Measurements from ENCODE around the gene RCAN2.

RCAN2 gene

GRCh38 chr6:46289898-46290297 lies 201.4 kb downstream of the RCAN2 start:
- TF ChIP-seq TAF1 (IDR thresholded peaks at IDR 0.05; ENCODE audit: borderline replicate concordance, insufficient read depth, low read length) (no peak), SIN3A (IDR thresholded peaks at IDR 0.05; ENCODE audit: borderline replicate concordance, insufficient read depth, low read length) (no peak), FOXP2 (optimal IDR thresholded peaks at IDR 0.05; ENCODE audit: borderline replicate concordance, extremely low read depth, extremely low read length, insufficient read depth) (no peak), POLR2AphosphoS5 (IDR thresholded peaks at IDR 0.05; ENCODE audit: low read depth, low read length) (no peak)
- TF ChIP-seq, protein P1, sequence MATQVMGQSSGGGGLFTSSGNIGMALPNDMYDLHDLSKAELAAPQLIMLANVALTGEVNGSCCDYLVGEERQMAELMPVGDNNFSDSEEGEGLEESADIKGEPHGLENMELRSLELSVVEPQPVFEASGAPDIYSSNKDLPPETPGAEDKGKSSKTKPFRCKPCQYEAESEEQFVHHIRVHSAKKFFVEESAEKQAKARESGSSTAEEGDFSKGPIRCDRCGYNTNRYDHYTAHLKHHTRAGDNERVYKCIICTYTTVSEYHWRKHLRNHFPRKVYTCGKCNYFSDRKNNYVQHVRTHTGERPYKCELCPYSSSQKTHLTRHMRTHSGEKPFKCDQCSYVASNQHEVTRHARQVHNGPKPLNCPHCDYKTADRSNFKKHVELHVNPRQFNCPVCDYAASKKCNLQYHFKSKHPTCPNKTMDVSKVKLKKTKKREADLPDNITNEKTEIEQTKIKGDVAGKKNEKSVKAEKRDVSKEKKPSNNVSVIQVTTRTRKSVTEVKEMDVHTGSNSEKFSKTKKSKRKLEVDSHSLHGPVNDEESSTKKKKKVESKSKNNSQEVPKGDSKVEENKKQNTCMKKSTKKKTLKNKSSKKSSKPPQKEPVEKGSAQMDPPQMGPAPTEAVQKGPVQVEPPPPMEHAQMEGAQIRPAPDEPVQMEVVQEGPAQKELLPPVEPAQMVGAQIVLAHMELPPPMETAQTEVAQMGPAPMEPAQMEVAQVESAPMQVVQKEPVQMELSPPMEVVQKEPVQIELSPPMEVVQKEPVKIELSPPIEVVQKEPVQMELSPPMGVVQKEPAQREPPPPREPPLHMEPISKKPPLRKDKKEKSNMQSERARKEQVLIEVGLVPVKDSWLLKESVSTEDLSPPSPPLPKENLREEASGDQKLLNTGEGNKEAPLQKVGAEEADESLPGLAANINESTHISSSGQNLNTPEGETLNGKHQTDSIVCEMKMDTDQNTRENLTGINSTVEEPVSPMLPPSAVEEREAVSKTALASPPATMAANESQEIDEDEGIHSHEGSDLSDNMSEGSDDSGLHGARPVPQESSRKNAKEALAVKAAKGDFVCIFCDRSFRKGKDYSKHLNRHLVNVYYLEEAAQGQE (IDR thresholded peaks at IDR 0.05; ENCODE audit: insufficient read depth in 1 of 2, low read depth in 2 of 2, low read length in 2 of 2): no peak

- no peak for TF ChIP-seq SIN3A (IDR thresholded peaks at IDR 0.05; ENCODE audit: borderline replicate concordance, insufficient read depth, low read length)
- no peak for TF ChIP-seq FOXP2 (optimal IDR thresholded peaks at IDR 0.05; ENCODE audit: borderline replicate concordance, extremely low read depth, extremely low read length, insufficient read depth)
- no peak for TF ChIP-seq POLR2AphosphoS5 (IDR thresholded peaks at IDR 0.05; ENCODE audit: low read depth, low read length)
- TF ChIP-seq, protein P1 (IDR thresholded peaks at IDR 0.05; ENCODE audit: insufficient read depth in 1 of 2, low read depth in 2 of 2, low read length in 2 of 2): no peak
- no peak for TF ChIP-seq TAF1 (IDR thresholded peaks at IDR 0.05; ENCODE audit: borderline replicate concordance, insufficient read depth, low read length)
Observed at GRCh38 chr6:46288835-46289234, 202.4 kb downstream of the RCAN2 start.

DNA sequence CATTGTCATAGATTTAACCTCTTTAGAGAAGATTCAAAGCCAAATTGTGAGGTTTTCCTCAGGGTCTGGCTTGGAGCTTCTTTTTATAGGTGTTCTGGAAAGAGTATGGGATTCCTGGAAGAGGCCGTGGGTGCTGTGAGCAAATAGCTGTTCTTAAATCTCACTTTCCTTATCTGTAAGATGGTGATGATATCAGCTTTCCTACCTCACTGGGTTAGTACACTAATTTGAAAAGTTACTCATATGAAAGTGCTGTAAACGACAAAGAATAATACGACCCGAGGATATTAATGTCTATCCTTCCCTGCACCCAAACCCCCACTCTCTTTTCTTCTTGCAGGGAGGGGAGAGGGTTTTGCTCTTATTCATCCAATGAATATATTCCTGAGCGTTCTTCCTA lies 203.6 kb downstream of the RCAN2 start:
- TF ChIP-seq, protein P1 (IDR thresholded peaks at IDR 0.05; ENCODE audit: insufficient read depth in 1 of 2, low read depth in 2 of 2, low read length in 2 of 2): no peak
- TF ChIP-seq POLR2AphosphoS5 (IDR thresholded peaks at IDR 0.05; ENCODE audit: low read depth, low read length): no peak
- no peak for TF ChIP-seq SIN3A (IDR thresholded peaks at IDR 0.05; ENCODE audit: borderline replicate concordance, insufficient read depth, low read length)
- no peak for TF ChIP-seq TAF1 (IDR thresholded peaks at IDR 0.05; ENCODE audit: borderline replicate concordance, insufficient read depth, low read length)
- TF ChIP-seq FOXP2 (optimal IDR thresholded peaks at IDR 0.05; ENCODE audit: borderline replicate concordance, extremely low read depth, extremely low read length, insufficient read depth): no peak

DNA sequence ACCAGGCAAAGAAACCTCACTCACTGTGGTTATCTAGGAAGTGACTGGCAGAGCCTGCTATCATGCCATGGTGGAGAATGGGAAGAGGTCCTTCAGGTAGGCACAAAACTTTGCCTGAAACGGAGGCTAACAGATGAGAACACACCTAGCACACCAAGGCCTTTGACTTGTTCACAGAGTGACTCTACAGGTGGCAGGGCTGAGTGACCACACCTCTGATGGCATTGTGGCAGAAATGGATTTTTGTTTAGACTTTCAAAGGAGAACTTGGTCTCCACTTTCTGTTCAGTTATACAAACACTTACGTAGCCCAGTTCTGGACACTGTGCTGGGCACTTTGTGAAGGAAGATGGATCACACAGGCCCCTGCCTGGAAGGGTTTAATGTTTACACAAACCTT lies 204.2 kb downstream of the RCAN2 start:
- TF ChIP-seq TAF1 (IDR thresholded peaks at IDR 0.05; ENCODE audit: borderline replicate concordance, insufficient read depth, low read length) (no peak), POLR2AphosphoS5 (IDR thresholded peaks at IDR 0.05; ENCODE audit: low read depth, low read length) (no peak), SIN3A (IDR thresholded peaks at IDR 0.05; ENCODE audit: borderline replicate concordance, insufficient read depth, low read length) (no peak), FOXP2 (optimal IDR thresholded peaks at IDR 0.05; ENCODE audit: borderline replicate concordance, extremely low read depth, extremely low read length, insufficient read depth) (no peak)
- TF ChIP-seq, protein P1 (IDR thresholded peaks at IDR 0.05; ENCODE audit: insufficient read depth in 1 of 2, low read depth in 2 of 2, low read length in 2 of 2): no peak

GRCh38 chr6:46284475-46284874 lies 206.8 kb downstream of the RCAN2 start:
- TF ChIP-seq POLR2AphosphoS5 (IDR thresholded peaks at IDR 0.05; ENCODE audit: low read depth, low read length) (no peak), FOXP2 (optimal IDR thresholded peaks at IDR 0.05; ENCODE audit: borderline replicate concordance, extremely low read depth, extremely low read length, insufficient read depth) (no peak), TAF1 (IDR thresholded peaks at IDR 0.05; ENCODE audit: borderline replicate concordance, insufficient read depth, low read length) (no peak), SIN3A (IDR thresholded peaks at IDR 0.05; ENCODE audit: borderline replicate concordance, insufficient read depth, low read length) (no peak)
- TF ChIP-seq, protein P1 (IDR thresholded peaks at IDR 0.05; ENCODE audit: insufficient read depth in 1 of 2, low read depth in 2 of 2, low read length in 2 of 2): no peak

Data from PFSK-1 (cell line).